Stimulated activated CD4-positive, alpha-beta T cell treated with anti-CD3 and anti-CD28 coated beads, Interleukin-4, amount 100 ng/mL, for 4 hours (primary cell): Measurements from ENCODE around the gene NUDT14.

Source experiments
- DNase-seq, 2 experiments: peaks; one replicate each; pipeline ENCODE4 v3.0.0-alpha.2; 2020

The NUDT14 gene

GRCh38 chr14:105172476-105172875 is 8.6 kb downstream of the NUDT14 start:
- no peak for DNase-seq

DNA sequence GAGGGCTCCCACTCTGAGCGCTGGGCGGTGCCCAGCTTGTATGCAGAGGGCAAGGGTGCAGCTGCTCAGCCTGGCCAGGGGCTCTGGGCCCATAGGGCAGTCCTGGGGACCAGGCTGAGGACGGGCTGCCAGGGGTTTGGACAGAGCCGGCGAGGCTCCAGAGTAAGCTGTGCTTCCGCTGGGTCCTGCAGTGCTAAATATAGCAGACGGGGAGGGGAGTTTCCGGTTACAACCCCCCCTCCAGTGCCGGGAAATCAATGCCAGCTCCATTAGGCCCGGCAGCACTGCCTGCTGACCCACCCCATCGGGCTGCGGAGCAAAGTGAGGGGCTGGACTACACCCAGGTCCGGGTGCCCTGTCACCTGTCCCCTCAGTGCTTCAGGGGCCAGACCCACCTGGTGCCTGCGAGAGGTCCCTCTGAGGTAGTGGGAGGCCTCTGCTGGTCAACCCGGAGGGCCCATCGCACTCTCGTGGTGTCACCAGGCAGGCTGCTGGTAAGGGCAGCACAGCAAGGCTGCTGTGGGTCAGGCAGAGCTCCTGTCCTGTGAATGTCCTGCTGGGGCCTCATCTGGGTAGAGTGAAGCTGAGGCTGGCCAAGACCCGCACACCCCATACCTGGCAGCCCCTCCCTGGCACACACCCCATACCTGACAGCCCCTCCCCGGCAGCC is 10.0 kb downstream of the NUDT14 start:
- no peak for DNase-seq

- DNase-seq, result no peak
Measured at GRCh38 chr14:105169776-105170655, 11.1 kb downstream of the NUDT14 start.

DNA sequence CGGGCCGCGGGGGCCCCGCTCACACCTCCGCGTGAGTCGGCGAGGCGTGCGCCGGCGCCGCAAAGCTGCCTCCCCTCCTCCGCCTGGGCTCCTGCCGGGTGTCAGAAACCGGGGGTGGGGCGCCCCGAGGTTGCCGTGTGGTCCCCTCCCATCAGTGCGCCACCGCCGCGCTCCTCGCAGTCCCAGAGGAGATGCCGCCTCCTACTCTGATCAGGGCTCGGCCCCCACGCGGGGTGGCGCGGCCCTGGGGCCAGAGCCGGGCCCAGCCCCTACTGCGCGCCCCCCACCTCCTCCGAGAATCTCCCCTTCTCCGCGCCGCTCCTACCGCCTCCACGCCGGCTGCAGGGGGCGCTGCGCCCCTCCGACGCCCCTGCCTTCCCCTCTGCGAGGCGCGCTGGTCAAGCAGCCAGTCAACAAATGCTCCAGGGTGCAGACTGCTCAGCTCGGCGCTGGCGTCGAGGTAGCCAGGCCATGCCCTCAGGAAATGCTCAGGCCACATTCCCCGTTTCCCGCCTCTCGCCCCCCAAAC is 12.1 kb downstream of the NUDT14 start:
- peak; percentile 43 to 59 for DNase-seq

DNA sequence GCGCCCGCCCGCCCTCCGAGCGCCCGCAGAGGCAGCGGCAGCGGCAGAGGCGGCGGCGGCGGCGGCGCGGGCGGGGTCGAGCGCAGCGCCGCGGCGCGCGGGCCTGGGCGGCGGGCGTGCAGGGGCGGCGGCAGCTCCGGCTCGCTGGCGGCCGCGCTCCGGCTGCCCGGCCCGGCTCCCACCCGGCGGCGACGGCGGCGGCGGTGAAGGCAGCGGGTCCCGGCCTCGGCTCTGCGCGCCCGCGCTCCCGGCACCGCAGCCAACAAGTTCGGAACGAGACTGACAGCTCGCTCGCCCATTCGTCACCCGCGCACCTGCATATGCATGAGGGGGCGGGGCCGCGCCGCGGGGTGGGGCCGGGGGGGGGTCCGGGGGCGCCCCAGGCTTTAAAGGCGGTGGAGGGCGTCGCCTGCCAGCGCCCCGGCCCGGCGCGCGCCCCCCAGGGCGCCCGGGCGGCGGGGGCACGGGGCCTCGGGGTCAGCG is 12.6 kb downstream of the NUDT14 start, which contains the start of gene JAG2:
TSS of gene JAG2 (minus strand) at position 281 of the 483 bp plus-strand sequence. CDS start 356 bp downstream, outside the sequence.
- peak; percentile 61 to 64 for DNase-seq

DNA sequence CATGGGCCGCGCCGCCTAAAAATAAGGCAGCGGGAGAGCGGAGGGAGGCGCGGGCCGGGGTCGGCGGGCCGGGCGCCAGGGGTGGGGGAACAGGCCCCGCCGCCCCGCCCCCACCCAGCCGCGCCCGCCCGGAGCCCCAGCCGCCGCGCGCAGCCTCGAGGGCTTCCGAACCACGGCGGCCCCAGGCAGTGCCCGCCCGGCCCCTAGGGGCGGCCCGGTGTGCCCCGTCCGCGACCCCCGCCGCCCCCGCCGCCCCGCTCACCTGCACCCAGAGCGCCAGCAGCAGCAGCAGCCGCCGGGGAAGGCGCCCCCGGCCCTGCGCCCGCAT is 13.1 kb downstream of the NUDT14 start:
- DNase-seq, result no peak

DNA sequence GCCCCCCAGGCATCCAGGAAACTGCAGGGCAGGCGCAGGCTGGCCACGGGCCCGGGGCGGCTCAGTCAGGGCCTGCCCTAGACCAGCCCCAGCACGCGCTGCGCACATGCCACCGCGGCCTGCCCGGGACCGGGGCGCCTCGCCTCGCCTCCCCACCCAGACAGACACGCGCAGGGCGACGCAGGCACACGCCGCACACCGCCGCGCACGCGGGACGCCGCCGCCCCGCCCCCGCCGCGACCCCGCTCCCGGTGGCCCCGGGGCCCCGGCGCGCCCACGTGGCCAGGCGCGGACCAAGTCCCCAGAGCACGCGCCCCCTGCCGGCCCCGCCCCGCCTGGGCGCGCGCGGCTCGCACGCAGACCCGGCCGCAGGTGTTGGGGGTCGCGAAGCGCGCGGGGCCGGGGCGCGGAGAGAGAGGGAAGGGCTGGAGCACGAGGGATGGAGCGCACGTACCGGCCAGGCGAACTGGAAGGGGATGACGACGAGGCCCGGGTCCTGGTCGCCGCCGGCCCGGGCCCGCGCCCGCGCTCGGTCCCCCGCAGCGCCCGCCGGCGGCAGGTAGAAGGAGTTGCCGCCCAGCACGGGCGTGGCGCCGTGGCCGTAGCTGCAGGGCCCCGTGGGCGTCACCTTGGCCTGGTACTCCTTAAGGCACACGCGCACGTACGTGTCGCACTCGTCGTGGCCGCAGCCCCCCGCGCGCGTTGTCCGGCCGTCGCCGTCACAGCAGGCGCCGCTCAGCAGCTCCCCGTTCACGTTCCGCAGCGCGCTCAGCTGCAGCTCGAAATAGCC is 13.6 kb downstream of the NUDT14 start:
- no peak for DNase-seq

GRCh38 chr14:105166571-105167302 is 14.4 kb downstream of the NUDT14 start:
- no peak for DNase-seq

DNA sequence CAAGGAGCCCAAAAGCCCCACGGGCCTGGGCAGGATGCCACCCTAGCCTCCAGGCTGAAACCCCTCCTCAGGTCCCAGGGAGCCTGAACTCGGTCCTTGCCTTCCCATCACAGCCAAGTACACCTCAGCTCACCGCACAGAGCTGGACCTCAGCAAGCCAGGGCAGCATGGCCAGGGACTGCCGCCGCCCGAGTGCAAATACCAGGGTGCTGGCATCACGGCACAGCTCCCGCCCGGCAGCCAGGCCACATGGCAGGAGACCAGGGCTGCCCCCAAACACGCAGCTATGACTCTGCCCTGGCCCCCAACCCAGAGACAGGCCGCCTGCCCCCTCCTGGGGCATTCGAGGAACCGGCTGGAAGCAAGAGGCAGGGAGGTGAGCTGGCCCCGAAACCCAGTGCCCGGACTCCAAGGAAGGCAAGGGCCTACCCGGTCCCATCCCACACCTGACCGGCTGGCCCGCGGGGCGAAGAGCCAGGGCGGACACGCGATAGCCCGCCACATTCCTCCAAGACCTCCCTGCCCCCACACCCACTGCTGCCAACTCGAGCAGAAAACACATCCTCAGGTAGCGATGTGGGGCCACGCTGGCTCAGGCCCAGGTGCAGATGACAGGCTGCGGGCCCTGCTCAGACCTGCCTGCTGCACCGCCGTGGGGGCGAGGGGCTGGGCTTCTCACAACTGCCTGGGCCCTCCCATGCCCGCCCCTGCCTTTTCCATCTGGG is 15.2 kb downstream of the NUDT14 start:
- DNase-seq, result no peak

DNA sequence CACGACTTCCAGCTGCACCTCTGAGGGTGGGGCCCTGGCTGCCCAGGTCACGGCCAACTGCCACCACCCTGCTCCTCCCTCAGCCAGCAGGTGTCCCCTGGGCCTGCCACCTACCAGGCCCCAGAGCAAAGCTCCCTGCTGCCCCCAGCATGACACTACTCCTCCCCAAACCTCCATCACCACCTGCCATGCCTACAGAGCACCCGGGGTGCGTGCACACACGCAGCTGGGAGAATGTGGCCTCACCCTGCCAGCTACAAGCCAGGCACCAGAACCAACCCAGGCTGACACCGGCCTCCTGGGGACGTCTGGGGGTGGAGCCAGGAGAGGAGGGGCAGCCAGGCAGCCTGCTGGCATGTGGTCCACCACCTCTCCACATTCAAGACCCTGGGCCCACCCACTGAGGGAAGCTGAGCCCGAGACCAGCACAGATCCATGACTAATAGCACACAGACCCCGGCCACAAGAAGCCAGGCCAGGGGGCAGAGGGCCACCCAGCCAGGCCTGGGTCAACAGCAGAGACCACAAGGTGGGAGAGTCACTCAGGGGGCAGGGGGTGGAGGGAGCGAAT is 15.9 kb downstream of the NUDT14 start:
- DNase-seq, result no peak

- DNase-seq, result no peak
Measured at GRCh38 chr14:105163040-105163742, 17.9 kb downstream of the NUDT14 start.

DNA sequence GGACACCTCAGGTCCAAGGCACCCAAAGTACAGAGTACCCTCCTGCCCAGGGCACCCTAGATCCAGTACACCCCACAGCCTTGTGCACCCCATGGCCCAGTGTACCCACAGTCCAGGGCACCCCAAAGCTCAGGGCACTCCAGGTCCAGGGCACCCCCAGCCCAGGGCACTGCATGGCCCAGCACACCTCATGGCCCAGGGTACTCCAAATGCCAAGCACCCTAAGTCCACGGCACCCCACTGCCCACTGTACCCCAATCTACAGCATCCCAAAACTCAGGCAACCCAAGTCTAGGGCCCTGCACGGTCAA is 18.5 kb downstream of the NUDT14 start:
- no peak for DNase-seq

- no peak for DNase-seq
Measured at GRCh38 chr14:105161964-105162668, 19.0 kb downstream of the NUDT14 start.

GRCh38 chr14:105161309-105161708 is 19.8 kb downstream of the NUDT14 start:
- DNase-seq, result no peak

GRCh38 chr14:105160776-105161175 is 20.3 kb downstream of the NUDT14 start:
- no peak for DNase-seq

DNA sequence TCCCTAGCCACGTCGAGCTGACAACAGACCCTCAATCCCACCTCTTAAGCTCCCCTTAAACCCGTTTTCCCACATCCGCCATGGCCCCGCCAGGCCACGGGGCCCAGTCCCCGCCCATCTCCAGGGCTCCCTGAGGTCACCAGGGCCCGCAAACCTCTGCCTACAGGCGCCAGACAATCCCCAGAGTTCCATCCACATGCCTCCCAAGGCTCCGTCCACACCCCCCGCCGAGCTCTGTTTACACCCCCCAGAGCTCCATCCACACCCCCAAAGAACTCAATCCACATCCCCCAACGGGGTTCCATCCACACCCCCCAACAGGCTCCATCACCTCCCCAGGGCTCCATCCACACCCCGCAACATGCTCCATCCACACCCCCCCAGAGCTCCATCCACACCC is 21.8 kb downstream of the NUDT14 start:
- DNase-seq, result no peak

DNA sequence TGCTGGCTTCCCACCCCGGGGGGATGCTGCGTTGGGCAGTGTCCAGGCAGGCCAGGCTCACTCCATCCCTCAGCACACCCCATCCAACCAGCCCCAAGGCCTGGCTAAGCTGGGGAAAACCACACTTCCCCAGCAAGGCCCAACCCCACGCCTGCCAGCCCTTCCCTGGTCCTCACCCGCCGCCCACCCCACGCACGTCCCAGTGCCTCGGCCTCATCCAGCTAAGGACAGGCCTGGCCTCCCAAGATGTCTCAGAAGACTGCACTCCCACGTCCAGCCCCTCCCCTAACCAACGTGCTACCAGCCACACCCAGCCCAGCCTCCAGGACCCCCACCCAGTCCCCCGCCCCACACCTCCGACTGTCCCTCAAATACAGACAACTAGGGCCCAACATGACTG is 22.3 kb downstream of the NUDT14 start:
- DNase-seq, result no peak

DNA sequence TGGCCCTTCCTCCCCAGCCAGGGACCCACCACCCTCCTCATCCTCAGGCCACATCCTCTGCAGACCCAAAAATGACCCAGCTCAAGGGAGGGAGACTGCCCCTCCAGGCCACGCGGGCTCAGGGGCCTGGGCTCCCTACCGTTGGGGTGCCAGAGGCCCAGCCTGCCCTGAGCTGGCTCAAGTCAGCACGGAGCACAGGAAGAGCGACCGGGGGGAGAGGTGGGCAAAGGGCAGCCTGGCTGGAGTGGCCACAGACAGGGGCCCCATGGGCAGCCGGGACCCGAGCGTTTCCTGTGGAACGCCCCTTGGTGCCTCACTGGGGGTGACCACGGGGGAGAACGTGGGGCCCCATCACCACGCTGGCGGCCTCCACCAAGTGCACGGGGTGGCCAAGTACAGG is 23.2 kb downstream of the NUDT14 start:
- DNase-seq, result no peak

DNA sequence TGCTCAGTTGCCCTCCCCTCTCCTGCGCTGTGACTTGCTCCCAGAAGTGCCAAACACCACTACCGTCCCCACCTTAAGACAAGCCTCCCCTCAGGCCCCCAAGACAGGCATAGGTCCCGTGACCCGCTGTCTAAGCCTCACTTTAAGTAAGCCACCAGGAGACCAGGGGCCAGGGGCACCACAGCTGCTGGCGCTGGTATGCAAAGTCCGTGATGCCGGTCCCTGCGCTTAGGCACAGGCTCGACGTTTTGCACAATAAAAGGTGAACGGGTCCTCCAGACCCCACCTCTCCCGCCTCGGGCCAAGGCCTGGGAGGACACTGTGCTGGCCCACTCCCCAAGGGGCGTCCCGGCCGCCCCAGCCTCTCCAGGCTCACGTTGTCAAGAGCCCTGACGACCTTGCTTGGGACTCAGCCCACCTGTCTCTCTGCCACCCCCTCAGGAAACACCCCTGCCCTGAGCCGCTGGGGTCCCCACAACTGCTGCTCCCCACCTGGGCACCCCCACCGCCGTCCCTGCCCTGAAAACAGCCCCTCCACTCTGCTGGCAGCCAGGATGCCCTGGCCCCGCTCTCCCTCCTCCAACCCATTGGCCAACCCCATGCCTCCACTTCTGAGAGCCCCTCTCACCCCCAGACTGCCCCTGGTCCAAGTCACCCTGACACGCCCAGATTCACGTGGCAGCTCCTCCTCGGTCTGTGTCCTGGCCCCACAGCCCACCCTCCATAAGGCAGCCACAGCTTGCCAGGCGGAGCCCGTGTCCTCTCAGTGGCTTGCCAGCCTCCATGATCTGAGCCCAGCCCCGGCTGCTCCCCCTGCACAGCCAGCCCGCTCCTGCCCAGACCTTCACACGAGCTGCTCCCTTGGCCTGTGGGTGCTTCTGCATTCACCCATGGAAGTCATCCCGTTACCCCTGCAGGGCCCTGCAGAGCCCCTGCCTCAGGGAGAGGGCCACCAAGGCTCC is 24.4 kb downstream of the NUDT14 start:
- no peak for DNase-seq
